Measurements from ENCODE around the gene PIK3IP1.
"Not testable (repeated sequence)": the region's sequence is repeated elsewhere in the genome, so short reads cannot be mapped to it uniquely, and the experiment has no call there.

DNA sequence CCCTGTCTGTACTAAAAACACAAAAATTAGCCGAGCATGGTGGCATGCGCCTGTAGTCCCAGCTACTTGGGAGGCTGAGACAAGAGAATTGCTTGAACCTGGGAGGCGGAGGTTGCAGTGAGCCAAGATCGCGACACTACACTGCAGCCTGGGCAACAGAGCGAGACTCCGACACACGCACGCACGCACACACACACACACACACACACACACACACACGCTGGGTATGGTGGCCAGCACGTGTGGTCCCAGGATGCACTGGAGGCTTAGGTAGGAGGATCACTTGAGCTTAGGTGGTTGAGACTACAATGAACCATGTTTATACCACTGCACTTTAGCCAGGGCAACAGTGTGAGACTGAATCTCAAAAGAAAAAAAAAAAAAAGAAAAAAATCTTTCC lies 46.3 kb downstream of the PIK3IP1 start:
- TF ChIP-seq POLR2A (IDR thresholded peaks at IDR 0.05): not testable (repeated sequence)
- TF ChIP-seq, protein P1, sequence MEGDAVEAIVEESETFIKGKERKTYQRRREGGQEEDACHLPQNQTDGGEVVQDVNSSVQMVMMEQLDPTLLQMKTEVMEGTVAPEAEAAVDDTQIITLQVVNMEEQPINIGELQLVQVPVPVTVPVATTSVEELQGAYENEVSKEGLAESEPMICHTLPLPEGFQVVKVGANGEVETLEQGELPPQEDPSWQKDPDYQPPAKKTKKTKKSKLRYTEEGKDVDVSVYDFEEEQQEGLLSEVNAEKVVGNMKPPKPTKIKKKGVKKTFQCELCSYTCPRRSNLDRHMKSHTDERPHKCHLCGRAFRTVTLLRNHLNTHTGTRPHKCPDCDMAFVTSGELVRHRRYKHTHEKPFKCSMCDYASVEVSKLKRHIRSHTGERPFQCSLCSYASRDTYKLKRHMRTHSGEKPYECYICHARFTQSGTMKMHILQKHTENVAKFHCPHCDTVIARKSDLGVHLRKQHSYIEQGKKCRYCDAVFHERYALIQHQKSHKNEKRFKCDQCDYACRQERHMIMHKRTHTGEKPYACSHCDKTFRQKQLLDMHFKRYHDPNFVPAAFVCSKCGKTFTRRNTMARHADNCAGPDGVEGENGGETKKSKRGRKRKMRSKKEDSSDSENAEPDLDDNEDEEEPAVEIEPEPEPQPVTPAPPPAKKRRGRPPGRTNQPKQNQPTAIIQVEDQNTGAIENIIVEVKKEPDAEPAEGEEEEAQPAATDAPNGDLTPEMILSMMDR (IDR thresholded peaks at IDR 0.05): not testable (repeated sequence)
